ENCODE data around the gene SHISA9.

The SHISA9 gene

DNA sequence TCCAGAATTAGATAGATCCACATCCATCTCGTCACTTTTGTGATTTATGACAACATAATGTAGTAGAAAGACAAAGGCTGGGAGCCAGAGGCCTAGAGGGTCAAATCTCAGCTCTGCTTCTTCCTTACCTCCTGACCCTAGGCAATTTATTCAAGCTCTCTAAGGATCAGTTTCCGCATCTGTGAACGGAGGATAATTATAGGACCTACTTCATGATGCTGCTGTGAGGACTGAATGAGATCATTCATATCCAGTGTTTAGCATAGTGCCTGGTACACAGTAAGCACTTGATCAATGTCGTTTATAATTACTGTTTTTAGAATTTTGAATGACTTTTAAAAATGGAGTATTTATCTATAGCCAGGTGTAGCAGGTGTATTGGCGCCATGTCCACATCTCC is 128.4 kb downstream of the SHISA9 start:
- no peak for DNase-seq (ENCODE audit: low read depth)

DNA sequence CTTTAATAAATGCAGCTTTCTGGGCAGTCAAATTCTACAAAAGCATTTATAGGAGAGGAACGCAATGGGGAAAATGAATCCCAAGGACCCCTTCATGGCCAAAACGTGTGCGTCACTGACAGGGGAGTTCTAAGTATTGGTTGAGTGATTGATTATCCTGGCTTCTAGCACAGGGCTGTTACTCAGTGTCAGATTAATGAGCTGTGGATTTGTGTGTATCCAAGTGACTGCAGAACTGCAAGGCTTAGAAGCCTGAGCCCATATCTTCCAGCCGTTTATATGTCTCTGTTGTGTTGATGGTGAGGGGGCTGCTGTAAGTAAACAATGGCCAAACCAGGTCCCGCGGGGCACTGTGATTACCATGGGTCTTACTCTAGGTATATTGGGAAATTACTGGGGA is 129.4 kb downstream of the SHISA9 start:
- DNase-seq (ENCODE audit: low read depth): no peak

- DNase-seq (ENCODE audit: low read depth): no peak
These were observed 131.5 kb downstream of the SHISA9 start for GRCh38 chr16:13032911-13033310.

- DNase-seq (ENCODE audit: low read depth): peak; percentile 10
These were observed 135.2 kb downstream of the SHISA9 start for GRCh38 chr16:13036600-13036999.

DNA sequence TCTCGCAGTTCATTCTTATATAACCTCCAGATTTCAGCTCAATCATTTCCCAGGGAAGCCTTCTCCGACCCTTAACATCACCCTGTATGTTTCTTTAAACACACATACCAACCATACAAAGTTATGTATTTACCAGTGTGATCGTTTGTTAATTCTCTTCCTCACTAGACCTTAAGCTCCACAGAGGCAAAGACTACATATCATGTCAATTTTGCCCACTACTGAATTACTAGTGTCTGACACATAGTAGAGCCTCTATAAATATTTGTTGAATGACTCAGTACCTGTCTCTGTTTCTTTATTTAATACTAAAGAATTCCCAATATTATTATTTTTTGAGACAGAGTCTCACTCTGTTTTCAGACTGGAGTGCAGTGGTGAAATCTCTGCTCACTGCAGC is 137.2 kb downstream of the SHISA9 start:
- no peak for DNase-seq (ENCODE audit: low read depth)

DNA sequence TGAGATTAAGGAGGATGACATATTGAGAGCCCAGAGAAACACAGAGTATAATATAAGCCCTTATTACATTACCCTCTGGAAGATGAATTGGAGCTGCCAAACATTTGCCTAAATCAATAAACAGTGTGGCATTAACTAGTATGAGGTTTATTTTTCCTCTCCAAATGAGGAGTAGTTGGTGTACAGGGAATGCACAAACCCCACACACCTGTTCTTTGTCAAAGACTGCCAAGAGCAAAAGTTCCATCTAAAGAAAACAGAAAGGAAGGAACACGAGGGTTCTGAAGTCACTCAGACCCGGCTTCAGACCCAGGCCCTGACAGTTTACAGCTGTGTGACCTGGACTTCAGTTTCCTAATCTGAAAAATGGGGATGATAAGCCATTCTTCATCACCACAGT is 138.1 kb downstream of the SHISA9 start:
- DNase-seq (ENCODE audit: low read depth): no peak

GRCh38 chr16:13041180-13041579 is 139.8 kb downstream of the SHISA9 start:
- no peak for DNase-seq (ENCODE audit: low read depth)

DNA sequence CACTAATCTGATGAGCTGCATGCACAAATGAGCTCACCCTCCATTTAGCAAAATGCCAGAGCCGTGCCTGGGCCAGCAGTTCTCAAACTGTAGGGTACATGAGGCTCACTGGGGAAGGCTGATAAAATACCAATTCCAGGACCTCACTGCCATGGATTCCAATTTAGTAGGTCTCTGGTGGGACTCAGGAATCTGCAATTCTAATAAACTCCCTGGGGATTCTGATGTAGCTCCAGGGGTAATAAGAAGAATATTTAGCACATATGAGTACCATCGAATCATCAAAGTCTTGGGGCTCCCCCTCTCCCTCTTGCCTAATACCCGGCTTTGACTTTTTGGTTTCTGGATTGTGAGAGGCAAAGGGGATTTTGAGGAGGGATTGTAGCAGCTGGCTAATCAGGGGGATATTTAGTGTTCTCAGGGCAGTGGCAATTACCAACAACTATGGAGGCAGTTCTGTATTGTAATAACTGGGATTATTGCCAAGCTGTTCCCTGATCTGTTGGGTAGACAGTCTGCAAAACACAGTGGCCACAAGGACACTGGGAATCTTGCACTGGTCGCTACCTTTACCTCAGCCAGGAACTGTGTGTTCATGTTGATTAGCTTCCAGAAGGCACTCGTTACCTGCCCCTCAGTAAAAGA is 140.4 kb downstream of the SHISA9 start:
- no peak for DNase-seq (ENCODE audit: low read depth)

DNA sequence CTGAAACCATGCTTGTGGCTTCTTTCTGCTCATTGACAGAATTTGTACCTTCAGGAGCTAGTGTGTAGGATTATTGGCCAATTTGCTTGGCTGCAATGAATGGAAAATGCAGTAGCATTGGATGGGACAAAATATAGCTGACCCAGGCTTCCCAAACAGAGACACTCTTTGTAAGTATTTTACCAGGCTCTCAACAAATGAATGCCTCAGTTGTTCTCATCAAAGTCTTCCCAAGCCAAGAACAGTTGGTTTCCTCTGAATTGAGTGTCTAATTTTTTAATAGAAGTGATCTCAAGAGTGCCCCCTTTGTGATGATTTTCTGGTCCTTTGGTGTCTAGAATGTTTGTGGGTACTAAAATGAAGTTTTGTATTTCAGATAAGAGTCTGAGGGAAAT is 140.9 kb downstream of the SHISA9 start:
- DNase-seq (ENCODE audit: low read depth): no peak

DNA sequence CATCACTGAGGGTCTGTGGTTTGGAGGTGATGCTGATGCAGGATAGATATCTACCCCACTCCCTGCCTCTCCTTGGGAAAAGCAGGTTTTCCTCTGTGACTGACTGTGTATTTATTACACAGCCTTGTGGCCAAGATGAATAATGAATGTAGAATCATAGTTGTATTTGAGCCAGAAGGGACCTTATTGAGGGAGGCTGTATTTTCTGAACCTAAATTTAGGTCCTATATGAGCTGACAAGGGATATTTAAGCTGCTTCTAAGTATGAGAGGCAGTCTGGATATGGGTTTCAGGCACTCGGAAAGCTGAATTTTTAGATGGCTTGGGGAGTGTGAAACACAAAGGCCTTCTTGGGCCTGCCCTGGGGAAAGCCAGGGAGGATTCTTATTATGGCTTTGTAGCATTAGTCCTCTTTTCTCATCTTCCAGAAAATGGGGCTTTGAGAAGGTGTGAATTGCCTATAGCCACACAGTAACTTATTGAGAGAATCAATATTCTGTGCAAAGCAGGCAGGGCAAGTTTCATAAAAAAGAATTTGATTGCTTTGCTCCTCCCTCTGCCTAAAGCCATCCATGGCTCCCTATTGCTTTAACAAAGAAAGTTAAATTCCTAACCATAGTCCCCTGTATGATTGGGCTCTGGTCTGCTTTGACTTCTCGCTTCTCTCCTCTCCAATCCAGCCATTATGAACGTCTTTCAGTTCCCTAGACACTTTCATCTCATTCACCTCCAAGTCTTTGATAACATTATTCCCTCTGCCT is 144.8 kb downstream of the SHISA9 start:
- DNase-seq (ENCODE audit: low read depth): no peak

DNA sequence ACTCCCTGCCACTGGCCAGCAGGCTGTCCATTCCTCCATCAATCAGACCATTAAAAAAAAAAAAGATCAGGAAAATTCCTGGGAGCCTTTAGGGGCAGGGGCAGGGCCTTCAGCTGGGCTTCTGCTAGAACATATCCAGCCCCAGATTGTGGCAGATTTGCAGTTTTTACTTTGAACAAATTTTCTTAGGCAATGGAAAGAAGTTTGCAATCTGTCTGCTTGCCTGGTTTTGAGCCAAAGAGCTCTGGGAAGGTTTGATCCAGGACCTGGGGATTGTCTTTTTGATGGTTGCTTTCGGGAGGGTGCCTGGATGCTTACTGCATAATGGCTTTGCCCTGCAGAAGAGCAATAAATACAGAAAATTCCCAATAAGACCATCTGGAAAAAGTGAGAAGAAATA is 145.9 kb downstream of the SHISA9 start:
- no peak for DNase-seq (ENCODE audit: low read depth)

GRCh38 chr16:13049688-13050087 is 148.3 kb downstream of the SHISA9 start:
- no peak for DNase-seq (ENCODE audit: low read depth)

- no peak for DNase-seq (ENCODE audit: low read depth)
These were observed 151.0 kb downstream of the SHISA9 start for GRCh38 chr16:13052431-13052830.

DNA sequence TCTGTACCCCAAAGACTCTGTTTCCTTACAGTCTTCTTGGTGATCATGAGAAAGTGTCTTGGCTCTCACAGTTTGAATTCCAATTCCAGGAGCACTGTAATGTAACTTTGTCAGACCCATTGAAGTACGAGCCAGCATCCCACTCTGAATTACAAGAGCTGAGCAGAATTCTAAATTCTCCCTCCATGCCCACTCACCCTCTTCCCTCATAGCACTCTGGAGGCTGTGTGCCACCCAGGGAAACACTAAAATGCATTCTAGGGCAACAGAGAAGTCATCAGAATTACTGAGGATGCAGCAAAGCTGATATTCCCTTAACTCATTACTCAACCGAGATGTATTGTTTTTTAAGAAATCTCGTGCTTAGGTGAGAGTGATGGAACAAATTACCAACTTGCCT is 154.1 kb downstream of the SHISA9 start:
- no peak for DNase-seq (ENCODE audit: low read depth)

- DNase-seq (ENCODE audit: low read depth): no peak
These were observed 155.2 kb downstream of the SHISA9 start for GRCh38 chr16:13056607-13057006.

DNA sequence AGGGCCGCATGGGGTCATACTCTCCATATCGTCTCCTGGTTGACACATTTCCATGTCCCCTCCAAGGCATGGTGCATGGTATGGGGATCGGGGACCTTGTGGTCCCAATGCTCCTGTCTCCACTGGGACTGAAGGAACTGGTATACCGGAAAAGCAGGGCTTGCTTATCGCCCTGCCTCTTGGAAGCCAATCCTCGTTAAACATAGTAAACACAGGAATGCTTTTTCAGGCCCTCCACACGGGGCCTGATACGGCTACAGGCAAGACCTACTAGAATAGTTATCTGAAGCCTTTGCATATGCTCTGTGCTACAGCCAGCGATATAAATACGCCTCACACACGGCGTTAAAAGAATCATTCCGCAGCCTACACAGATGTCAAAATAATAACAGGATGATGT is 159.5 kb downstream of the SHISA9 start:
- DNase-seq (ENCODE audit: low read depth): no peak

- no peak for DNase-seq (ENCODE audit: low read depth)
These were observed 160.3 kb downstream of the SHISA9 start for GRCh38 chr16:13061691-13062090.

- no peak for DNase-seq (ENCODE audit: low read depth)
These were observed 160.8 kb downstream of the SHISA9 start for GRCh38 chr16:13062219-13062618.

DNA sequence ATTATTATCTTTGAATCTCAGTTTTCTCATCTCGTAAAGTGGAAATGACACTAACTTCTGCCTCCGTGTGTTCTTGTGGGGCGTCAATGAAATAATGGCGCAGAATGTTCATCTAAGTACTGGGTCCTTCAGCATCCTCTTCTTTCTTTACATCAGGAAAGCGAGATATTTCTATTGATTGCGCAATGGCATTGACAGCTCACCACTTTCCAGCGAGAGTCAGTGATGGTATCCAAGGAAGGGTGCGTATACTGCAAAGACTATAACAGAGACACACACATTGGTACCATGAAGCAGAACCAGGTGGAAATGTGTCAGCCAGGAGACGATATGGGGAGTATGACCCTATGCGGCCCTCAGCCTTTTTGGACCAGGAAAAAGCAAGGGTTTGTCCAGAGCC is 162.1 kb downstream of the SHISA9 start:
- no peak for DNase-seq (ENCODE audit: low read depth)

GRCh38 chr16:13064821-13065220 is 163.4 kb downstream of the SHISA9 start:
- DNase-seq (ENCODE audit: low read depth): no peak

DNA sequence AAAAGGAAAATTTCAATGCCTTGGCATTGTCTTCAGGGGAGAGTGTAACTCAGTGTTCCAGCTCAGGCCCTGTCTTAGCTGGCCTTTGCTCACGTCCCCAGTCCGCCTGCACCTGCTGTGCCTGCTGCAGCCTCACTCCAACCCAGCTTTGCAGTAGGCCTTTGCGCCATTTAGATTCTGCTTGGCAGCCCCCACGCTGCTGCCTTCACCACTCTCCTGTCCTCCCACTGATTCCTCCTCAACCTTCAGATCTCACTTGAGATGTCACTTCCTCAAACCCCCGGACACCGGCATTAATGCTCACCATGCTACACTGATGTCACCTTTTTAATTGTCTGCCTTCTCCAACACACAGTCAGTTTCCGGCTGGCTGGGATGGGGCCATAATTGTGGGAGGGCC is 166.2 kb downstream of the SHISA9 start:
- DNase-seq (ENCODE audit: low read depth): no peak

DNA sequence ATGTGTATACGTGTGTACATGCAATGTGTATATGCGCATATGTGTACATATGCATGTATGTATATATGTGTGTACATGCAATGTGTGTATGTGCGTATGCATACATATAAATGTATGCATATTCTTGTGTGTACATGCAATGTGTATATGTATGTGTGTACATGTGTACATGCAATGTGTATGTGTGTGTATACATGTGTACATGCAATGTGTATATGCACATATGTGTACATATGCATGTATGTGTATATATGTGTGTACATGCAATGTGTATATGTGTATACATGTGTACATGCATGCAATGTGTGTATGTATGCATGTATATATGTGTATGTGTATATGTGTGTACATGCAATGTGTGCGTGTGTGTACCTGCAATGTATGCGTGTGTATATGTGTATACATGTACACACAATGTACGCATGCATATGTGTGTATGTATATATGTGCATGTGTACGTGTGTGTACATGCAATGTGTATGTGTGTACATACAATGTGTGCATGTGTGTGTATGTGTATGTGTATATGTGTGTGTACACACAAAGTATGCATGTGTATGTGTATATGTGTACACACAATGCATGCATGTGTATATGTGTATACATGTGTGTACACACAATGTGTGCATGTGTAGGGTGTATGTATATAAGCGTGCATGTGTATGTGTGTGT is 167.7 kb downstream of the SHISA9 start:
- no peak for DNase-seq (ENCODE audit: low read depth)

- DNase-seq (ENCODE audit: low read depth): no peak
These were observed 168.9 kb downstream of the SHISA9 start for GRCh38 chr16:13070268-13070667.
